Measurements from ENCODE around the gene IGSF8. TPM values are rescaled to one million over a fixed set of nuclear protein-coding genes. Genes with fewer than 3 reads are reported as not detected.

IGSF8 gene
- total RNA-seq, 1 experiment from 2014 or later: 56.2 TPM

- Histone ChIP-seq H3K23ac (ENCODE audit: insufficient read length, low read depth, low read length) (no peak overlapping the region), H2BK5ac (ENCODE audit: insufficient read length, low read length) (no peak overlapping the region), H3K18ac (ENCODE audit: insufficient read length, low read depth, low read length) (no peak overlapping the region), H4K5ac (ENCODE audit: insufficient read length, low read depth, low read length) (no peak overlapping the region), H3K27ac (ENCODE audit: insufficient read length, low read depth, low read length) (no peak overlapping the region), H3K14ac (ENCODE audit: insufficient read depth, low read length) (no peak overlapping the region), H2BK15ac (ENCODE audit: low read depth, low read length) (no peak overlapping the region), H3K9ac (ENCODE audit: extremely low read depth, insufficient read length, low read length) (no peak overlapping the region), H2BK120ac (ENCODE audit: low read depth, low read length, poor library complexity, severe bottlenecking) (no peak overlapping the region), H2AK5ac (ENCODE audit: insufficient read length, low read length) (no peak overlapping the region), H3K9me3 (ENCODE audit: control insufficient read depth, low read depth, low read length) (no peaks in the 10 kb centered on the region), H4K8ac (replicated peaks; ENCODE audit: insufficient read length, low read depth, low read length) (no peak overlapping the region), H2BK20ac (ENCODE audit: low read depth, low read length, poor library complexity, severe bottlenecking) (no peak overlapping the region), H3K79me2 (ENCODE audit: insufficient read depth, low read length) (no peaks in the 10 kb centered on the region), H3T11ph (ENCODE audit: low read length) (no peak overlapping the region), H3K23me2 (ENCODE audit: insufficient read length, low read depth, low read length, poor library complexity, severe bottlenecking) (peaks cover 5% of the 10 kb centered on the region), H3K56ac (ENCODE audit: insufficient read length, low read depth, low read length) (no peak overlapping the region), H3K79me1 (ENCODE audit: insufficient read depth, low read depth, low read length, poor library complexity, severe bottlenecking) (no peaks in the 10 kb centered on the region), H3K4me2 (ENCODE audit: insufficient read depth, insufficient read length, low read length) (no peak overlapping the region), H3K4ac (ENCODE audit: low read depth, low read length) (no peak overlapping the region), H2BK12ac (ENCODE audit: insufficient read length, low read depth, low read length) (no peak overlapping the region), H4K20me1 (ENCODE audit: control insufficient read depth, insufficient read depth, insufficient read length) (no peaks in the 10 kb centered on the region), H4K91ac (ENCODE audit: insufficient read length, low read depth, low read length) (no peak overlapping the region), H3K4me1 (ENCODE audit: insufficient read depth, low read length) (peaks cover 8% of the 10 kb centered on the region; the same call in 1 of the 2 replicates), H3K27me3 (ENCODE audit: insufficient read depth, low read length) (peaks cover 4% of the 10 kb centered on the region; the same call in 1 of the 2 replicates), H2AFZ (ENCODE audit: low read length) (no peak overlapping the region)
- Mint-ChIP-seq H3K9me3 (no peaks in the 10 kb centered on the region), H3K4me3 (no peak overlapping the region), H3K36me3 (ENCODE audit: insufficient read depth in 1 of 3, low read depth in 3 of 3) (no peaks in the 10 kb centered on the region), H3K27ac (no peak overlapping the region), H3K4me1 (peaks cover 27 to 33% of the 10 kb centered on the region in 2 experiments), H3K27me3 (ENCODE audit: low read depth) (peaks cover 88% of the 10 kb centered on the region)
- TF ChIP-seq CTCF (conservative IDR thresholded peaks at IDR 0.05): no peak
- DNase-seq: no peak
- WGBS (ENCODE audit: extremely low coverage, insufficient read length, low lambda C conversion rate): no CpG with 5 or more reads among the region's 5 CpGs
Measured at GRCh38 chr1:160071289-160071688, 27.1 kb downstream of the IGSF8 start.

All from H9 (cell line).